Body of pancreas (tissue), 4 donors: ENCODE measurements around the gene TFCP2L1. TPM values are rescaled to one million over a fixed set of nuclear protein-coding genes. Genes with fewer than 3 reads are reported as not detected.
"Not testable (repeated sequence)": the region's sequence is repeated elsewhere in the genome, so short reads cannot be mapped to it uniquely, and the experiment has no call there.

ENCODE experiments used
- ATAC-seq: fragments of 150-250 bp; one replicate; pipeline ENCODE4 v1.9.1; 2016
- DNase-seq, 4 donors: peaks; one replicate each; pipeline ENCODE4 v3.0.0-alpha.2; 2019
- H3K27ac ChIP-seq, 4 donors: fragments of 200-600 bp; sonication (generic); 1 replicate in 3 of 4; 2 replicates in 1 of 4; pipeline versions ENCODE4 v1.5.1 to v1.6.1; 2016 to 2019; ENCODE audit warnings: mild to moderate bottlenecking in 1 of 4, mixed read lengths in 1 of 4, moderate library complexity in 1 of 4
- H3K27me3 ChIP-seq, 2 donors: fragments of 200-600 bp; sonication (generic); one replicate each; pipeline ENCODE4 v1.6.0; 2016; ENCODE audit warnings: mild to moderate bottlenecking in 1 of 2
- H3K36me3 ChIP-seq, 2 donors: fragments of 200-600 bp; sonication (generic); replicated peaks in 1 of 2; 2 replicates each; pipeline ENCODE4 v1.5.1; 2016; ENCODE audit warnings: low read depth in 2 of 2; ENCODE audit not compliant: insufficient read depth in 1 of 2
- H3K4me1 ChIP-seq: fragments of 200-600 bp; sonication (generic); one replicate; pipeline ENCODE4 v1.6.0; 2016
- H3K4me3 ChIP-seq, 2 donors: fragments of 200-600 bp; sonication (generic); 1 replicate in 1 of 2; 2 replicates in 1 of 2; pipeline ENCODE4 v1.5.1; 2016 to 2019
- H3K9me3 ChIP-seq, 3 donors: fragments of 200-600 bp; sonication (generic); 1 replicate in 2 of 3; 2 replicates in 1 of 3; pipeline ENCODE4 v1.5.1; 2016
- CTCF ChIP-seq, 7 experiments: fragments of 450-650 bp in 4 of 7; fragments of 200-600 bp in 3 of 7; sonication (generic) in 3 of 7; IDR thresholded peaks; one replicate each; pipeline ENCODE4 v1.5.1; 2016 to 2019; ENCODE audit warnings: antibody characterized with exemption in 7 of 7
- POLR2A ChIP-seq, 3 donors: fragments of 450-650 bp; IDR thresholded peaks; one replicate each; pipeline ENCODE4 v1.6.1; 2016; ENCODE audit warnings: antibody characterized with exemption in 3 of 3, mild to moderate bottlenecking in 2 of 3
- WGBS, 2 donors: methylation state at CpG; one replicate each; pipeline ENCODE4 v1.1.5; 2017; 5-methylcytosine and 5-hydroxymethylcytosine counted together
- intact Hi-C: fragments of 100-400 bp; cut with DNase I; formaldehyde crosslinking; loops from one replicate; pipeline ENCODE4 v1.15.1; 2023
- total RNA-seq, 2 donors: library from RNA; depleted of rRNA; stranded (reverse); fragments of >200 nt; gene quantifications; one replicate each; pipeline ENCODE4 v1.1.0, GENCODE V29; 2016

TFCP2L1 gene
- total RNA-seq: 1 to 10 TPM; 4.6 to 8.3 TPM

- peak within 1 kb of the TSS; percentile 38 to 52 for H3K4me3 ChIP-seq
- 0 to 3% methylated on average over 12 to 98 of the region's 119 CpGs for WGBS, 2 donors
- H3K36me3 ChIP-seq: no peaks in the 10 kb centered on the region
- TF ChIP-seq POLR2A (IDR thresholded peaks at IDR 0.05): peak; percentile 52 to 86 (median 56)
- peak in 1 of 7 experiments; percentile 5 for TF ChIP-seq CTCF (IDR thresholded peaks at IDR 0.05)
- no peaks in the 10 kb centered on the region for H3K9me3 ChIP-seq
- ATAC-seq (peak; percentile 82), DNase-seq (peak; percentile 66 to 82 (median 72))
- H3K4me1 ChIP-seq: peaks cover 46% of the 10 kb centered on the region
- intact Hi-C loops: no loop called here
- peak within 1 kb of the TSS; percentile 0 to 64 (median 30) for H3K27ac ChIP-seq
- no peaks in the 10 kb centered on the region for H3K27me3 ChIP-seq
Measured at GRCh38 chr2:121284463-121285449, at the start of gene TFCP2L1. Gene TFCP2L1 (minus strand): TSS chr2:121285202. CDS start chr2:121285109, 93 bp downstream.

GRCh38 chr2:121333834-121334558 is 49.0 kb upstream of the TFCP2L1 start:
- WGBS, 2 donors: 78 to 80% methylated on average over 8 to 12 of the region's 12 CpGs
- DNase-seq (no peak), ATAC-seq (no peak)
- TF ChIP-seq POLR2A (IDR thresholded peaks at IDR 0.05) (no peak), CTCF (IDR thresholded peaks at IDR 0.05) (no peak)
- Histone ChIP-seq H3K27ac (peak overlapping the region in 1 of 4 donors; percentile 49), H3K9me3 (no peaks in the 10 kb centered on the region), H3K27me3 (no peaks in the 10 kb centered on the region), H3K4me3 (no peak overlapping the region), H3K36me3 (peaks cover 0 to 1% of the 10 kb centered on the region in 2 donors), H3K4me1 (peaks cover 24% of the 10 kb centered on the region)
- intact Hi-C loops: no loop called here

- 82 to 85% methylated on average over 13 to 17 of the region's 17 CpGs for WGBS, 2 donors
- Histone ChIP-seq H3K9me3 (no peaks in the 10 kb centered on the region), H3K4me3 (no peak overlapping the region), H3K4me1 (peaks cover 24% of the 10 kb centered on the region), H3K27me3 (no peaks in the 10 kb centered on the region), H3K27ac (no peak overlapping the region), H3K36me3 (peaks cover 0 to 1% of the 10 kb centered on the region in 2 donors)
- DNase-seq (no peak), ATAC-seq (no peak)
- intact Hi-C loops: no loop called here
- TF ChIP-seq CTCF (IDR thresholded peaks at IDR 0.05) (no peak), POLR2A (IDR thresholded peaks at IDR 0.05) (no peak)
Measured at GRCh38 chr2:121333231-121333630, 48.2 kb upstream of the TFCP2L1 start.

GRCh38 chr2:121331324-121331723 is 46.3 kb upstream of the TFCP2L1 start:
- H3K9me3 ChIP-seq, H3K36me3 ChIP-seq, H3K27me3 ChIP-seq, intact Hi-C loops, ATAC-seq, DNase-seq, H3K4me3 ChIP-seq, H3K27ac ChIP-seq: not testable (repeated sequence)
- 80% methylated on average over 8 of the region's 8 CpGs for WGBS, 2 donors
- peaks cover 24% of the 10 kb centered on the region for H3K4me1 ChIP-seq

DNA sequence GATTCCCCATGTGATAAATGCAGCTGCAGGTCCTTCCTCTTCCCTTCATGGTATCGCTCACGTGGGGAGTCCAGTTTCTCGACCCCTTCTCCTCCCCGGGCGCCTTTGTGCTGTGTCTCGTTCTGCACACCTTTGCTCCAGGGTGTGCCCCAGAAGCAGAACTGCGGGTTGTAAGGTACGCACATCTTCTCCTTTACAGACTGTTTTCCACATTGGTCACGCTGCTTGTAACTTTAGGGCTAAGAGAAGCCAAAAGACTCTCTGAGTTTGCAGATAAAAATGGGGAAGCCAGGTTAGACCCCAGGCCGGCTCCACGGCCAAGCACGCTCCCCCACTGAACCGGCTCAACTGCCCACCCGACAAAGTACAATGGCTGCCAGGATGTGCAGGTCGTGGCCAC is 45.9 kb upstream of the TFCP2L1 start:
- DNase-seq: no peak
- TF ChIP-seq POLR2A (IDR thresholded peaks at IDR 0.05) (no peak), CTCF (IDR thresholded peaks at IDR 0.05) (no peak)
- Histone ChIP-seq H3K9me3 (no peaks in the 10 kb centered on the region), H3K36me3 (no peaks in the 10 kb centered on the region), H3K4me3 (no peak overlapping the region), H3K4me1 (peaks cover 20% of the 10 kb centered on the region), H3K27ac (no peak overlapping the region), H3K27me3 (no peaks in the 10 kb centered on the region)
- ATAC-seq: no peak
- 85 to 91% methylated on average over 15 of the region's 15 CpGs for WGBS, 2 donors
- intact Hi-C loops: no loop called here
